IMR-90 (cell line): ENCODE results near the gene MINDY1. TPM values are rescaled to one million over a fixed set of nuclear protein-coding genes. Genes with fewer than 3 reads are reported as not detected.

ENCODE experiments used
- ATAC-seq: fragments of 200-7000 bp; cut with Tn5 transposase; 2 replicates; pipeline ENCODE4 v1.9.1; 2020; ENCODE audit warnings: low read depth, mild to moderate bottlenecking, moderate library complexity
- BruUV-seq: library from RNA; stranded (reverse); fragments of 400-500 nt; replicated peaks from 2 replicates; lab custom pipeline; 2021; lab: Mats Ljungman, UMichigan
- CTCF ChIA-PET: fragments of 300-600 bp; formaldehyde crosslinking; extraction: SDS; loops from one replicate; lab custom pipeline; 2021; ENCODE audit warnings: antibody characterized with exemption; lab: Yijun Ruan, JAX
- POLR2A ChIA-PET: fragments of 300-600 bp; sonication (Branson Sonifier 250); formaldehyde crosslinking; loops from one replicate; lab custom pipeline; 2022; ENCODE audit warnings: antibody characterized with exemption; ENCODE audit not compliant: unreplicated experiment; lab: Charles Lee
- DNase-seq: peaks from one replicate; pipeline ENCODE4 v3.0.0; 2013
- H2AFZ ChIP-seq: replicated peaks from 2 replicates; pipeline ENCODE3; 2013; ENCODE audit warnings: low read length, mild to moderate bottlenecking; ENCODE audit not compliant: poor library complexity
- H2AK5ac ChIP-seq: 2 replicates; pipeline ENCODE4 v1.6.1; 2013; ENCODE audit warnings: low read depth, low read length, inconsistent platforms
- H2AK9ac ChIP-seq: replicated peaks from 2 replicates; pipeline ENCODE3; 2013; ENCODE audit warnings: mild to moderate bottlenecking, low read depth, low read length, moderate library complexity; ENCODE audit not compliant: poor library complexity
- H2BK120ac ChIP-seq: 2 replicates; pipeline ENCODE4 v1.6.1; 2013; ENCODE audit warnings: low read depth, low read length, inconsistent platforms
- H2BK15ac ChIP-seq: 3 replicates; pipeline ENCODE4 v1.6.1; 2013; ENCODE audit warnings: low read depth, low read length, inconsistent platforms
- H2BK20ac ChIP-seq: 2 replicates; pipeline ENCODE4 v1.6.1; 2013; ENCODE audit warnings: low read depth, mild to moderate bottlenecking, inconsistent platforms, low read length, moderate library complexity
- H2BK5ac ChIP-seq: 2 replicates; pipeline ENCODE4 v1.6.1; 2013; ENCODE audit warnings: mild to moderate bottlenecking, low read depth, low read length, inconsistent platforms; ENCODE audit not compliant: poor library complexity, severe bottlenecking
- H3K14ac ChIP-seq: replicated peaks from 2 replicates; pipeline ENCODE4 v1.6.1; 2013; ENCODE audit warnings: low read depth, low read length, inconsistent platforms
- H3K18ac ChIP-seq: 2 replicates; pipeline ENCODE4 v1.6.1; 2013; ENCODE audit warnings: low read depth, low read length, control low read depth
- H3K23ac ChIP-seq: 2 replicates; pipeline ENCODE4 v1.6.1; 2013; ENCODE audit warnings: low read depth, low read length, inconsistent platforms
- H3K27ac ChIP-seq: 2 replicates; pipeline ENCODE4 v1.5.1; 2013; ENCODE audit warnings: mild to moderate bottlenecking, control low read depth, low read length; ENCODE audit not compliant: insufficient read depth
- H3K27me3 ChIP-seq: 2 replicates; pipeline ENCODE4 v1.6.1; 2013; ENCODE audit warnings: low read length; ENCODE audit not compliant: control insufficient read depth, insufficient read depth
- H3K36me3 ChIP-seq: 2 replicates; pipeline ENCODE4 v1.6.1; 2013; ENCODE audit warnings: low read length, mixed read lengths; ENCODE audit not compliant: control insufficient read depth, insufficient read depth
- H3K4ac ChIP-seq: 2 replicates; pipeline ENCODE4 v1.6.1; 2013; ENCODE audit warnings: low read depth, low read length, inconsistent platforms
- H3K4me1 ChIP-seq: 2 replicates; pipeline ENCODE4 v1.6.1; 2013; ENCODE audit warnings: low read length, mixed read lengths; ENCODE audit not compliant: control insufficient read depth, insufficient read depth
- H3K4me2 ChIP-seq: 2 replicates; pipeline ENCODE4 v1.6.1; 2013; ENCODE audit warnings: low read depth, mild to moderate bottlenecking, control low read depth, low read length, moderate library complexity
- H3K4me3 ChIP-seq: 2 replicates; pipeline ENCODE4 v1.5.1; 2013; ENCODE audit warnings: low read depth, mild to moderate bottlenecking, control low read depth, low read length, moderate library complexity; ENCODE audit not compliant: insufficient read depth
- H3K56ac ChIP-seq: 2 replicates; pipeline ENCODE4 v1.6.1; 2013; ENCODE audit warnings: low read length, inconsistent platforms; ENCODE audit not compliant: insufficient read depth; ENCODE audit errors: extremely low read depth
- H3K79me1 ChIP-seq, 2 experiments: 2 replicates each; pipeline ENCODE4 v1.6.1; 2013; ENCODE audit warnings: low read length in 2 of 2, inconsistent platforms in 1 of 2, low read depth in 1 of 2
- H3K9ac ChIP-seq: 2 replicates; pipeline ENCODE4 v1.6.1; 2013; ENCODE audit warnings: low read depth, low read length, control low read depth
- H3K9me1 ChIP-seq: 2 replicates; pipeline ENCODE4 v1.6.1; 2013; ENCODE audit warnings: low read length, inconsistent platforms; ENCODE audit not compliant: insufficient read depth
- H3K9me3 ChIP-seq: 2 replicates; pipeline ENCODE4 v1.6.1; 2013; ENCODE audit warnings: low read length; ENCODE audit not compliant: control insufficient read depth, insufficient read depth
- H4K20me1 ChIP-seq: 2 replicates; pipeline ENCODE4 v1.6.1; 2013; ENCODE audit warnings: low read length, inconsistent platforms; ENCODE audit not compliant: insufficient read depth
- H4K5ac ChIP-seq: 2 replicates; pipeline ENCODE4 v1.6.1; 2013; ENCODE audit warnings: mild to moderate bottlenecking, low read depth, low read length, control low read depth
- H4K8ac ChIP-seq, 2 experiments: 2 replicates each; pipeline ENCODE4 v1.6.1; 2013; ENCODE audit warnings: low read depth in 2 of 2, low read length in 2 of 2, control low read depth in 1 of 2, inconsistent platforms in 1 of 2
- H4K91ac ChIP-seq: 2 replicates; pipeline ENCODE4 v1.6.1; 2013; ENCODE audit warnings: low read depth, low read length, inconsistent platforms; ENCODE audit not compliant: insufficient read depth
- BHLHE40 ChIP-seq: fragments of 150-350 bp; IDR thresholded peaks from 2 replicates; pipeline ENCODE4 v1.6.1; 2016; ENCODE audit warnings: mild to moderate bottlenecking, low read depth, low read length
- CEBPB ChIP-seq: IDR thresholded peaks from 2 replicates; pipeline ENCODE4 v1.6.1; 2012; ENCODE audit warnings: low read depth, low read length, improper control_type of control experiment
- CHD1 ChIP-seq: IDR thresholded peaks from 2 replicates; pipeline ENCODE4 v1.6.1; 2012; ENCODE audit warnings: low read depth, low read length, improper control_type of control experiment
- FOS ChIP-seq: fragments of 150-350 bp; IDR thresholded peaks from 2 replicates; pipeline ENCODE4 v1.6.1; 2016; ENCODE audit warnings: low read depth, low read length
- MAFK ChIP-seq: IDR thresholded peaks from 2 replicates; pipeline ENCODE4 v1.6.1; 2012; ENCODE audit warnings: low read depth, low read length, improper control_type of control experiment
- MAZ ChIP-seq: IDR thresholded peaks from 2 replicates; pipeline ENCODE4 v1.6.1; 2012; ENCODE audit warnings: low read depth, mild to moderate bottlenecking, low read length, improper control_type of control experiment, moderate library complexity, borderline replicate concordance
- MXI1 ChIP-seq: IDR thresholded peaks from 2 replicates; pipeline ENCODE4 v1.6.1; 2012; ENCODE audit warnings: low read depth, mild to moderate bottlenecking, low read length, moderate library complexity, borderline replicate concordance
- NFE2L2 ChIP-seq: fragments of 150-350 bp; IDR thresholded peaks from 2 replicates; pipeline ENCODE4 v1.6.1; 2016; ENCODE audit warnings: low read depth, mild to moderate bottlenecking, low read length
- POLR2A ChIP-seq: IDR thresholded peaks from 2 replicates; pipeline ENCODE4 v1.6.1; 2012; ENCODE audit warnings: mild to moderate bottlenecking, low read depth, low read length
- RAD21 ChIP-seq: IDR thresholded peaks from 2 replicates; pipeline ENCODE4 v1.6.1; 2012; ENCODE audit warnings: low read length, improper control_type of control experiment
- RCOR1 ChIP-seq: IDR thresholded peaks from 2 replicates; pipeline ENCODE4 v1.6.1; 2012; ENCODE audit warnings: mild to moderate bottlenecking, low read length, improper control_type of control experiment; ENCODE audit not compliant: insufficient replicate concordance
- RFX5 ChIP-seq: IDR thresholded peaks from 2 replicates; pipeline ENCODE4 v1.8.0; 2012; ENCODE audit warnings: low read depth, mild to moderate bottlenecking, low read length, moderate library complexity
- SMC3 ChIP-seq: fragments of 150-350 bp; IDR thresholded peaks from 2 replicates; pipeline ENCODE4 v1.6.1; 2016; ENCODE audit warnings: low read depth, mild to moderate bottlenecking, antibody characterized with exemption, low read length, moderate library complexity
- WGBS, 2 experiments: methylation state at CpG; one replicate each; pipeline versions ENCODE4 v1.1.5 to v1.1.7; 2013; ENCODE audit warnings: missing lambda C conversion rate in 2 of 2; ENCODE audit not compliant: insufficient read length in 1 of 2; ENCODE audit errors: extremely low coverage in 2 of 2; 5-methylcytosine and 5-hydroxymethylcytosine counted together
- dilution Hi-C: fragments of 300-500 bp; cut with HindIII; formaldehyde crosslinking; loops from one replicate; pipeline ENCODE4 v1.14.3; 2018; ENCODE audit warnings: low sequenced_read_pairs; ENCODE audit not compliant: unreplicated experiment
- in situ Hi-C: fragments of 300-500 bp; cut with MboI; formaldehyde crosslinking; loops from 3 replicates; pipeline ENCODE4 v1.14.3; 2019; ENCODE audit warnings: low sequenced_read_pairs, inconsistent platforms, mixed read lengths
- intact Hi-C: fragments of 100-400 bp; cut with micrococcal nuclease; formaldehyde crosslinking; loops from 2 replicates; pipeline ENCODE4 v1.10.0; 2022
- polyA plus RNA-seq, 3 experiments: library from polyadenylated mRNA; depleted of rRNA; stranded (reverse); fragments of >200 nt; gene quantifications; 2 replicates each; pipeline ENCODE4 v1.2.3, GENCODE V29; 2012; ENCODE audit warnings: low replicate concordance in 1 of 3
- total RNA-seq: library from RNA; depleted of rRNA; stranded (reverse); fragments of >200 nt; gene quantifications from 2 replicates; pipeline ENCODE4 v1.2.3, GENCODE V29; 2012
- TF ChIP-seq, protein P1 (sequence below): fragments of 150-350 bp; IDR thresholded peaks from 2 replicates; pipeline ENCODE4 v1.6.1; 2016; ENCODE audit warnings: low read depth, mild to moderate bottlenecking, low read length, moderate library complexity, borderline replicate concordance
- TF ChIP-seq, protein P2 (sequence below): fragments of 150-350 bp; IDR thresholded peaks from 2 replicates; pipeline ENCODE4 v1.6.1; 2017; ENCODE audit warnings: mild to moderate bottlenecking, antibody characterized with exemption, low read length, low read depth
- TF ChIP-seq, protein P3 (sequence below): conservative IDR thresholded peaks from 2 replicates; pipeline ENCODE4 v1.5.1; 2012; ENCODE audit warnings: mild to moderate bottlenecking, low read depth, low read length, improper control_type of control experiment

The MINDY1 gene
- total and polyA plus RNA-seq, 2 of the 4 experiments (the other 2 are of a cell fraction) = 6.6 to 7.3 TPM

DNA sequence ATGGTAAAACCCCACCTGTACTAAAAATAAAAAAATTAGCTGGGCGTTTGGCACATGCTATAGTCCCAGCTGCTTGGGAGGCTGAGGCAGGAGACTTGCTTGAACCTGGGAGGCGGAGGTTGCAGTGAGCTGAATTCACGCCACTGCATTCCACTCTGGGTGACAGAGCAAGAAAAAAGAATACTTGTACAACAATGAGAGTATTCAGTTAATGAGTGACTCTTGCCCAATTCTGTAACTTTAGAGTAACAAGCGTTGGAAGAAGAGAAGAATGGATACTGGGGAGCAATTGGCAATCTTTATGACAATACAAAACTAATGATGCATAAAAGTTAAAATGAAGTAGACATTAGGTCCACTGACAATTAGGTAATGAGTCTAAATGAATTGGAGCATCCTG is 14.1 kb downstream of the MINDY1 start:
- Histone ChIP-seq H2BK5ac (no peak overlapping the region), H3K23ac (no peak overlapping the region), H3K9ac (no peak overlapping the region), H4K91ac (no peak overlapping the region), H3K18ac (no peak overlapping the region), H3K56ac (no peak overlapping the region), H2BK120ac (no peak overlapping the region), H3K27me3 (peaks cover 2% of the 10 kb centered on the region; the same call in 1 of the 2 replicates), H3K4me2 (no peak overlapping the region), H2AK9ac (no peak overlapping the region), H4K5ac (no peak overlapping the region), H4K8ac (no peak overlapping the region), H3K79me1 (no peaks in the 10 kb centered on the region), H3K9me3 (no peaks in the 10 kb centered on the region), H2AFZ (no peak overlapping the region), H2BK20ac (no peak overlapping the region), H3K4me1 (no peaks in the 10 kb centered on the region), H3K4ac (no peak overlapping the region), H4K20me1 (no peaks in the 10 kb centered on the region), H2BK15ac (no peak overlapping the region), H3K36me3 (peaks cover 11% of the 10 kb centered on the region), H2AK5ac (no peak overlapping the region), H3K4me3 (no peak overlapping the region), H3K27ac (no peak overlapping the region), H3K14ac (no peak overlapping the region), H3K9me1 (no peaks in the 10 kb centered on the region)
- ChIA-PET POLR2A (no interaction called here), CTCF (no interaction called here)
- no TSS peak for BruUV-seq
- intact Hi-C loops (no loop called here), in situ Hi-C loops (no loop called here), dilution Hi-C loops (no loop called here)
- no peak for DNase-seq
- TF ChIP-seq CEBPB = no peak
- no peak for TF ChIP-seq CHD1
- TF ChIP-seq MAFK = no peak
- TF ChIP-seq, protein P1, sequence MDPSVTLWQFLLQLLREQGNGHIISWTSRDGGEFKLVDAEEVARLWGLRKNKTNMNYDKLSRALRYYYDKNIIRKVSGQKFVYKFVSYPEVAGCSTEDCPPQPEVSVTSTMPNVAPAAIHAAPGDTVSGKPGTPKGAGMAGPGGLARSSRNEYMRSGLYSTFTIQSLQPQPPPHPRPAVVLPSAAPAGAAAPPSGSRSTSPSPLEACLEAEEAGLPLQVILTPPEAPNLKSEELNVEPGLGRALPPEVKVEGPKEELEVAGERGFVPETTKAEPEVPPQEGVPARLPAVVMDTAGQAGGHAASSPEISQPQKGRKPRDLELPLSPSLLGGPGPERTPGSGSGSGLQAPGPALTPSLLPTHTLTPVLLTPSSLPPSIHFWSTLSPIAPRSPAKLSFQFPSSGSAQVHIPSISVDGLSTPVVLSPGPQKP = no peak
- TF ChIP-seq POLR2A = no peak
- no peak for TF ChIP-seq RFX5
- TF ChIP-seq RCOR1 = no peak
- no peak for TF ChIP-seq MAZ
- TF ChIP-seq RAD21 = no peak
- no peak for TF ChIP-seq MXI1
- TF ChIP-seq FOS = no peak
- TF ChIP-seq, protein P2, sequence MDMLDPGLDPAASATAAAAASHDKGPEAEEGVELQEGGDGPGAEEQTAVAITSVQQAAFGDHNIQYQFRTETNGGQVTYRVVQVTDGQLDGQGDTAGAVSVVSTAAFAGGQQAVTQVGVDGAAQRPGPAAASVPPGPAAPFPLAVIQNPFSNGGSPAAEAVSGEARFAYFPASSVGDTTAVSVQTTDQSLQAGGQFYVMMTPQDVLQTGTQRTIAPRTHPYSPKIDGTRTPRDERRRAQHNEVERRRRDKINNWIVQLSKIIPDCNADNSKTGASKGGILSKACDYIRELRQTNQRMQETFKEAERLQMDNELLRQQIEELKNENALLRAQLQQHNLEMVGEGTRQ = no peak
- TF ChIP-seq NFE2L2 = no peak
- TF ChIP-seq, protein P3, sequence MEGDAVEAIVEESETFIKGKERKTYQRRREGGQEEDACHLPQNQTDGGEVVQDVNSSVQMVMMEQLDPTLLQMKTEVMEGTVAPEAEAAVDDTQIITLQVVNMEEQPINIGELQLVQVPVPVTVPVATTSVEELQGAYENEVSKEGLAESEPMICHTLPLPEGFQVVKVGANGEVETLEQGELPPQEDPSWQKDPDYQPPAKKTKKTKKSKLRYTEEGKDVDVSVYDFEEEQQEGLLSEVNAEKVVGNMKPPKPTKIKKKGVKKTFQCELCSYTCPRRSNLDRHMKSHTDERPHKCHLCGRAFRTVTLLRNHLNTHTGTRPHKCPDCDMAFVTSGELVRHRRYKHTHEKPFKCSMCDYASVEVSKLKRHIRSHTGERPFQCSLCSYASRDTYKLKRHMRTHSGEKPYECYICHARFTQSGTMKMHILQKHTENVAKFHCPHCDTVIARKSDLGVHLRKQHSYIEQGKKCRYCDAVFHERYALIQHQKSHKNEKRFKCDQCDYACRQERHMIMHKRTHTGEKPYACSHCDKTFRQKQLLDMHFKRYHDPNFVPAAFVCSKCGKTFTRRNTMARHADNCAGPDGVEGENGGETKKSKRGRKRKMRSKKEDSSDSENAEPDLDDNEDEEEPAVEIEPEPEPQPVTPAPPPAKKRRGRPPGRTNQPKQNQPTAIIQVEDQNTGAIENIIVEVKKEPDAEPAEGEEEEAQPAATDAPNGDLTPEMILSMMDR = no peak
- TF ChIP-seq SMC3 = no peak
- no peak for TF ChIP-seq BHLHE40
- WGBS, 2 experiments = 88% methylated on average over 2 of the region's 4 CpGs; no CpG with 5 or more reads in 1 of the 2 experiments
- ATAC-seq = no peak
